ENCODE data around the gene NBEAL1. TPM values are rescaled to one million over a fixed set of nuclear protein-coding genes. Genes with fewer than 3 reads are reported as not detected.

The NBEAL1 gene
- total and polyA plus RNA-seq, 2 of the 8 experiments (the other 6 are each of a cell fraction or from before 2014, with no cell fraction given) = 2.3 to 10.7 TPM

GRCh38 chr2:203014456-203015199, at the start of gene NBEAL1 (continued):
- TF ChIP-seq RXRA (IDR thresholded peaks at IDR 0.05; ENCODE audit: insufficient read depth, low read depth, low read length) (no peak), CREB1 (IDR thresholded peaks at IDR 0.05) (peak; percentile 98), KDM4A (IDR thresholded peaks at IDR 0.05; ENCODE audit: low read depth, low read length, severe bottlenecking) (peak; percentile 46), FOSL1 (IDR thresholded peaks at IDR 0.05; ENCODE audit: insufficient read depth, low read depth, low read length) (no peak)
